ENCODE results near the gene THBD.

GRCh38 chr20:23062632-23063031 is 13.2 kb upstream of the THBD start:
- TF ChIP-seq CTCF (IDR thresholded peaks at IDR 0.05) (no peak), TCF7L2 (IDR thresholded peaks at IDR 0.05; ENCODE audit: low read depth, low read length) (no peak), REST (IDR thresholded peaks at IDR 0.05; ENCODE audit: insufficient read depth in 1 of 2, low read depth in 2 of 2, low read length in 1 of 2) (no peak)
